A549 (cell line): ENCODE measurements around the gene NKG7. TPM values are rescaled to one million over a fixed set of nuclear protein-coding genes. Genes with fewer than 3 reads are reported as not detected.
A peak's percentile ranks its signal among the peaks of the same experiment; 100 is the strongest.

ENCODE experiments used
- ATAC-seq, 2 experiments: fragments of 200-7000 bp in 1 of 2; fragments of >200 bp in 1 of 2; cut with Nextera tagmentation in 1 of 2; cut with Tn5 transposase in 1 of 2; 3 replicates each; pipeline versions ENCODE4 v1.8.0 to v1.9.1; 2018 to 2020; ENCODE audit warnings: mild to moderate bottlenecking in 1 of 2, moderate library complexity in 1 of 2
- CTCF ChIA-PET: fragments of 300-600 bp; sonication (Branson Sonifier 250); formaldehyde crosslinking; extraction: SDS; loops from one replicate; lab custom pipeline; 2021; ENCODE audit warnings: antibody characterized with exemption, inconsistent platforms; lab: Yijun Ruan, JAX
- POLR2A ChIA-PET: fragments of 350-600 bp; formaldehyde crosslinking; extraction: SDS; loops from one replicate; lab custom pipeline; 2021; ENCODE audit warnings: antibody characterized with exemption, inconsistent platforms; lab: Yijun Ruan, JAX
- DNase-seq, 2 experiments: peaks; one replicate each; pipeline versions ENCODE4 v3.0.0 to v3.0.0-alpha.2; 2011 to 2016; ENCODE audit warnings: low read depth in 1 of 2, low spot score in 1 of 2
- FAIRE-seq: peaks from 2 replicates; lab custom pipeline; 2011; peaks lifted over from hg19 to GRCh38; lab: Jason Lieb, UNC
- H3K27ac ChIP-seq, 2 experiments: fragments of >200 bp; sonication (Bioruptor Twin); formaldehyde crosslinking; 3 replicates each; pipeline ENCODE4 v1.5.1; 2016 to 2017
- H3K4me1 ChIP-seq: fragments of >200 bp; sonication (Bioruptor Twin); formaldehyde crosslinking; 3 replicates; pipeline ENCODE4 v1.6.1; 2016
- H3K4me2 ChIP-seq: fragments of >200 bp; sonication (Bioruptor Twin); formaldehyde crosslinking; 3 replicates; pipeline ENCODE4 v1.6.1; 2016
- H3K4me3 ChIP-seq: fragments of >200 bp; sonication (Bioruptor Twin); formaldehyde crosslinking; 3 replicates; pipeline ENCODE4 v1.5.1; 2016
- H3K9me3 ChIP-seq: fragments of >200 bp; sonication (Bioruptor Twin); formaldehyde crosslinking; 3 replicates; pipeline ENCODE4 v1.6.1; 2016
- CBX8 ChIP-seq: fragments of 200-600 bp; sonication (generic); IDR thresholded peaks from 2 replicates; pipeline ENCODE4 v1.6.1; 2016
- EHF ChIP-seq: fragments of 250-450 bp; sonication (Bioruptor Pico); IDR thresholded peaks from 2 replicates; pipeline ENCODE4 v1.5.0; 2020; ENCODE audit warnings: mild to moderate bottlenecking
- EP300 ChIP-seq, 2 experiments: fragments of >200 bp; sonication (Bioruptor Twin); formaldehyde crosslinking; IDR thresholded peaks; 2 replicates in 1 of 2; 3 replicates in 1 of 2; pipeline ENCODE4 v1.6.1; 2016 to 2017
- ESRRA ChIP-seq: fragments of 150-350 bp; IDR thresholded peaks from 2 replicates; pipeline ENCODE4 v1.6.1; 2014; ENCODE audit warnings: mild to moderate bottlenecking, low read length, borderline replicate concordance
- FOSL2 ChIP-seq, 2 experiments: fragments of 450-650 bp in 1 of 2; fragments of >200 bp in 1 of 2; sonication (Bioruptor Twin) in 1 of 2; formaldehyde crosslinking; IDR thresholded peaks; 2 replicates each; pipeline versions ENCODE4 v1.5.0 to v1.6.1; 2016 to 2020; ENCODE audit warnings: mild to moderate bottlenecking in 1 of 2, moderate library complexity in 1 of 2
- FOXS1 ChIP-seq: fragments of 250-450 bp; sonication (Bioruptor Pico); IDR thresholded peaks from 2 replicates; pipeline ENCODE4 v1.5.0; 2020; ENCODE audit warnings: mild to moderate bottlenecking, moderate library complexity
- HOXB5 ChIP-seq: fragments of 250-450 bp; sonication (Bioruptor Pico); IDR thresholded peaks from 2 replicates; pipeline ENCODE4 v1.5.0; 2020; ENCODE audit warnings: mild to moderate bottlenecking, moderate library complexity
- JUN ChIP-seq, 2 experiments: fragments of >200 bp; sonication (Bioruptor Twin); formaldehyde crosslinking; IDR thresholded peaks; 2 replicates in 1 of 2; 3 replicates in 1 of 2; pipeline ENCODE4 v1.6.1; 2016 to 2017
- JUNB ChIP-seq: fragments of >200 bp; sonication (Bioruptor Twin); formaldehyde crosslinking; IDR thresholded peaks from 2 replicates; pipeline ENCODE4 v1.6.1; 2016
- KDM1A ChIP-seq: fragments of 200-600 bp; sonication (generic); IDR thresholded peaks from 2 replicates; pipeline ENCODE4 v1.6.1; 2016; ENCODE audit warnings: low read depth, mild to moderate bottlenecking
- MAZ ChIP-seq: fragments of 150-350 bp; IDR thresholded peaks from 2 replicates; pipeline ENCODE4 v1.6.1; 2014; ENCODE audit warnings: antibody characterized with exemption, low read depth, low read length, borderline replicate concordance
- PHF8 ChIP-seq: fragments of 200-600 bp; sonication (generic); IDR thresholded peaks from 2 replicates; pipeline ENCODE4 v1.6.1; 2016; ENCODE audit warnings: low read depth, mild to moderate bottlenecking, antibody characterized with exemption, moderate library complexity, borderline replicate concordance
- POLR2A ChIP-seq: IDR thresholded peaks from 2 replicates; pipeline ENCODE4 v1.6.1; 2012; ENCODE audit warnings: mild to moderate bottlenecking, low read length
- RAD21 ChIP-seq, 2 experiments: fragments of >200 bp in 1 of 2; sonication (Bioruptor Twin) in 1 of 2; formaldehyde crosslinking in 1 of 2; IDR thresholded peaks in 1 of 2; conservative IDR thresholded peaks in 1 of 2; 2 replicates in 1 of 2; 3 replicates in 1 of 2; pipeline ENCODE4 v1.6.1; 2012 to 2018; ENCODE audit warnings: inconsistent platforms in 1 of 2
- RARB ChIP-seq: fragments of 250-450 bp; sonication (Bioruptor Pico); IDR thresholded peaks from 2 replicates; pipeline ENCODE4 v1.8.0; 2021; ENCODE audit warnings: mild to moderate bottlenecking, moderate library complexity
- SREBF2 ChIP-seq: fragments of 450-650 bp; IDR thresholded peaks from 2 replicates; pipeline ENCODE4 v1.6.1; 2014; ENCODE audit warnings: mild to moderate bottlenecking, moderate library complexity
- TP53 ChIP-seq: fragments of 250-450 bp; sonication (Bioruptor Pico); IDR thresholded peaks from 2 replicates; pipeline ENCODE4 v1.5.0; 2021; ENCODE audit warnings: mild to moderate bottlenecking, moderate library complexity
- WGBS: methylation state at CpG from one replicate; pipeline ENCODE4 v1.1.6; 2017; ENCODE audit errors: missing lambda C conversion rate; 5-methylcytosine and 5-hydroxymethylcytosine counted together
- polyA plus RNA-seq, 4 experiments: library from polyadenylated mRNA; depleted of rRNA in 3 of 4; stranded (reverse); fragments of >200 nt; fragmentation: RNase III in 1 of 4; extraction: RNeasy Plus Mini Kit Qiagen cat#74134 plus additional on column Dnase treatment in 1 of 4; gene quantifications; 2 replicates in 3 of 4; 3 replicates in 1 of 4; pipeline ENCODE4 v1.2.3, GENCODE V29; 2011 to 2017
- TF ChIP-seq, protein P1 (sequence below): fragments of 250-450 bp; sonication (Bioruptor Pico); IDR thresholded peaks from 2 replicates; pipeline ENCODE4 v1.5.0; 2021; ENCODE audit warnings: mild to moderate bottlenecking, moderate library complexity, borderline replicate concordance
- TF ChIP-seq, protein P2 (sequence below): IDR thresholded peaks from 2 replicates; pipeline ENCODE4 v1.6.1; 2012; ENCODE audit warnings: low read depth, borderline replicate concordance
- TF ChIP-seq, protein P3 (sequence below): fragments of >200 bp; sonication (Bioruptor Twin); formaldehyde crosslinking; IDR thresholded peaks from 3 replicates; pipeline ENCODE4 v1.6.1; 2016
- TF ChIP-seq, protein P4 (sequence below): IDR thresholded peaks from 2 replicates; pipeline ENCODE4 v1.6.1; 2012
- TF ChIP-seq, protein P5 (sequence below): fragments of 150-350 bp; IDR thresholded peaks from 2 replicates; pipeline ENCODE4 v1.6.1; 2014; ENCODE audit warnings: low read depth, mild to moderate bottlenecking, low read length

NKG7 gene
- polyA plus RNA-seq, 2 of the 4 experiments (the other 2 are of a cell fraction), result not detected

DNA sequence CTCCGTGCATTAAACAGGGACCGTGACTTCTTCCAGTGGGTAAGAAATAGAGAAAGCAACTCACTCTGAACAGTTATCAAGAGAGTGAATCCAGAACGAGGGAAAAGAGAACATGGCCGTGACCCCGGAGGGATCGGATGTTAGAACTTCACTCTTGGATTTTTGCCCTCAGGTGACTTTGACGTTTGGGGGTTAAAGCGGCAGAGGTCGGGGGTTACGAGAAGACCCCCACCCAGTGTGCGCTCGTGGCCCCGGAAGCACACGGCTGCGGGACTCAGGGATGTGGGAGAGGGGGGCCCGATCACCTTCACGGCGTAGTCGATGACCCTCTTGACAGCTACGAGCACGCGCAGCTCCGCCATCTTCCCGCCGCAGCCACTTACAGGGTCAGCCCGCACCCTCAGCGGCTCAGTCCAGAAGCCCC, 6.5 kb downstream of the NKG7 start, which contains the start of gene ETFB:
ETFB (minus strand) TSS at position 424 of the 424 bp plus-strand sequence; CDS start at position 362, 62 bp downstream.
- peak within 1 kb of the TSS; percentile 87 to 96 for H3K27ac ChIP-seq
- DNase-seq, result no peak
- POLR2A ChIA-PET, result interaction anchor here (0.6 to 4.8 kb wide), 3 partner anchors 24 to 28 kb away, joined by 3 to 52 read pairs (median 7); partner anchors contain the start of gene VSIG10L
- CTCF ChIA-PET, result interaction anchor here (1.0 to 5.6 kb wide), 6 partner anchors 10 to 42 kb away, joined by 3 to 46 read pairs (median 4); partner anchors contain the start of gene VSIG10L
- TF ChIP-seq, protein P1, sequence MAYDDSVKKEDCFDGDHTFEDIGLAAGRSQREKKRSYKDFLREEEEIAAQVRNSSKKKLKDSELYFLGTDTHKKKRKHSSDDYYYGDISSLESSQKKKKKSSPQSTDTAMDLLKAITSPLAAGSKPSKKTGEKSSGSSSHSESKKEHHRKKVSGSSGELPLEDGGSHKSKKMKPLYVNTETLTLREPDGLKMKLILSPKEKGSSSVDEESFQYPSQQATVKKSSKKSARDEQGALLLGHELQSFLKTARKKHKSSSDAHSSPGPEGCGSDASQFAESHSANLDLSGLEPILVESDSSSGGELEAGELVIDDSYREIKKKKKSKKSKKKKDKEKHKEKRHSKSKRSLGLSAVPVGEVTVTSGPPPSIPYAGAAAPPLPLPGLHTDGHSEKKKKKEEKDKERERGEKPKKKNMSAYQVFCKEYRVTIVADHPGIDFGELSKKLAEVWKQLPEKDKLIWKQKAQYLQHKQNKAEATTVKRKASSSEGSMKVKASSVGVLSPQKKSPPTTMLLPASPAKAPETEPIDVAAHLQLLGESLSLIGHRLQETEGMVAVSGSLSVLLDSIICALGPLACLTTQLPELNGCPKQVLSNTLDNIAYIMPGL (CRISPR knock-in tag), result 0 out of 2 replicates have a peak, but pooled peaks have one; percentile 16
- TF ChIP-seq, protein P2, sequence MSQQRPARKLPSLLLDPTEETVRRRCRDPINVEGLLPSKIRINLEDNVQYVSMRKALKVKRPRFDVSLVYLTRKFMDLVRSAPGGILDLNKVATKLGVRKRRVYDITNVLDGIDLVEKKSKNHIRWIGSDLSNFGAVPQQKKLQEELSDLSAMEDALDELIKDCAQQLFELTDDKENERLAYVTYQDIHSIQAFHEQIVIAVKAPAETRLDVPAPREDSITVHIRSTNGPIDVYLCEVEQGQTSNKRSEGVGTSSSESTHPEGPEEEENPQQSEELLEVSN, result peak; percentile 71
- TF ChIP-seq CBX8 (no peak), JUNB (no peak), ESRRA (peak; percentile 35; the same call in 1 of the 2 replicates), FOSL2 (IDR thresholded peaks at IDR 0.05) (no peak), FOSL2 (CRISPR knock-in tag; IDR thresholded peaks at IDR 0.05) (no peak), TP53 (0 out of 2 replicates have a peak, but pooled peaks have one; percentile 43), JUN (IDR thresholded peaks at IDR 0.05) (peak in 1 of 2 experiments; percentile 50; a peak in 1 of 5 replicates), FOXS1 (CRISPR knock-in tag) (no peak), KDM1A (no peak), EP300 (IDR thresholded peaks at IDR 0.05) (no peak)
- TF ChIP-seq, protein P3, sequence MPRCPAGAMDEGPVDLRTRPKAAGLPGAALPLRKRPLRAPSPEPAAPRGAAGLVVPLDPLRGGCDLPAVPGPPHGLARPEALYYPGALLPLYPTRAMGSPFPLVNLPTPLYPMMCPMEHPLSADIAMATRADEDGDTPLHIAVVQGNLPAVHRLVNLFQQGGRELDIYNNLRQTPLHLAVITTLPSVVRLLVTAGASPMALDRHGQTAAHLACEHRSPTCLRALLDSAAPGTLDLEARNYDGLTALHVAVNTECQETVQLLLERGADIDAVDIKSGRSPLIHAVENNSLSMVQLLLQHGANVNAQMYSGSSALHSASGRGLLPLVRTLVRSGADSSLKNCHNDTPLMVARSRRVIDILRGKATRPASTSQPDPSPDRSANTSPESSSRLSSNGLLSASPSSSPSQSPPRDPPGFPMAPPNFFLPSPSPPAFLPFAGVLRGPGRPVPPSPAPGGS, result peak; percentile 16; the same call in 1 of the 3 replicates
- TF ChIP-seq, protein P4, sequence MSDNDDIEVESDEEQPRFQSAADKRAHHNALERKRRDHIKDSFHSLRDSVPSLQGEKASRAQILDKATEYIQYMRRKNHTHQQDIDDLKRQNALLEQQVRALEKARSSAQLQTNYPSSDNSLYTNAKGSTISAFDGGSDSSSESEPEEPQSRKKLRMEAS, result peak; percentile 66; the same call in 1 of the 2 replicates
- TF ChIP-seq, all 56 proteins: peak for 7
- H3K4me1 ChIP-seq, result peaks cover 50% of the 10 kb centered on the region
- under 1% methylated on average over 16 of the region's 27 CpGs for WGBS
- H3K9me3 ChIP-seq, result no peaks in the 10 kb centered on the region
- FAIRE-seq (no peak), ATAC-seq (no peak)
- H3K4me2 ChIP-seq, result peak within 1 kb of the TSS; percentile 90
- peak within 1 kb of the TSS; percentile 61 for H3K4me3 ChIP-seq

DNA sequence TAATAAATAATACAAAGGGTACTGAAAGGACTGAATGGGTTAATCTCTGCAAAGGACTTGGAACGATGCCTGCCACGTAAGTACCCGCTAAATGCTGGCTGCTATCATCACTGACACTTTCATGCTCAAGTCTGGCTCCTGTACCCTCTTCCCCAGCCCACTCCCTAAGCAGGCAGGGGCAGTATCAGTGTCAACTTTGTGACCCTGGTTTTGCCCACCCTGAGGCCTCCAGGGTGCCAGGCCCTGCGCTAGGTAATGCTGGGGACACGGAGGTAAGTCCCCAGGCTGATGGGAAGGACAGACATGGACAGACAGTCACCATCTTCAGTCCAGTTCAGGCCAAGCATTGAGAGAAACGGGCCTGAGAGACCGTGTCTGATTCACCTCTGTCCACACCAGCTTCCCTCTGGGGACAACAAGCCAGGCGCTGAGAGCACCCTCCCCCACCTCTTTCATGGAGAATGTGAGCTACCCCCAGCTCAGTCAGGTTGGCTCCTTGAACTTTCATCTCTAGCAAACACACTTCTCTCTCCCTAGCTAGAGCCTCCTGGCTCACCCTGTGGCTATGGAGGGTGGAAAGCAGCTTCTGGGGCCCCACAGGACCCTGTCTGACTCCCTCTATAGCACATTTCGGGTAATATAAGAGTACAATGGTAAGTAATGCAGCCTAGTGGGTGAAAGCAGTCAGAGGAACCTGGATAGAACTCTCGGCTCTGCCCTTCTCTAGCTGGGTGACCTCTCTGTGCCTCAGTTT, 7.1 kb downstream of the NKG7 start:
- no peak for FAIRE-seq
- H3K4me3 ChIP-seq, result peak overlapping the region; percentile 61
- WGBS, result 6% methylated on average over 10 of the region's 10 CpGs
- CTCF ChIA-PET, result interaction anchor here (1.0 to 5.6 kb wide), 7 partner anchors 9 to 42 kb away, joined by 3 to 46 read pairs (median 3); partner anchors contain the start of gene VSIG10L
- no peaks in the 10 kb centered on the region for H3K9me3 ChIP-seq
- peaks cover 53% of the 10 kb centered on the region for H3K4me1 ChIP-seq
- POLR2A ChIA-PET, result interaction anchor here (0.6 to 4.8 kb wide), 3 partner anchors 23 to 29 kb away, joined by 3 to 52 read pairs (median 7); partner anchors contain the start of gene VSIG10L
- DNase-seq, result peak in 1 of 2 experiments; percentile 63
- peak overlapping the region; percentile 90 for H3K4me2 ChIP-seq
- peak overlapping the region; percentile 87 to 96 for H3K27ac ChIP-seq
- ATAC-seq, result peak; percentile 2 to 6; a peak in 4 of 6 replicates
- TF ChIP-seq SREBF2 (no peak), HOXB5 (CRISPR knock-in tag) (no peak), PHF8 (no peak), EHF (no peak), POLR2A (0 out of 2 replicates have a peak, but pooled peaks have one; percentile 23), RAD21 (conservative IDR thresholded peaks at IDR 0.05 in 1 of 2, IDR thresholded peaks at IDR 0.05 in 1 of 2) (0 out of 5 replicates have a peak, but pooled peaks of 1 of the 2 experiments have one; percentile 9), MAZ (no peak), RARB (no peak), JUNB (no peak)
- TF ChIP-seq, protein P1 (CRISPR knock-in tag), result no peak
- TF ChIP-seq, protein P5, sequence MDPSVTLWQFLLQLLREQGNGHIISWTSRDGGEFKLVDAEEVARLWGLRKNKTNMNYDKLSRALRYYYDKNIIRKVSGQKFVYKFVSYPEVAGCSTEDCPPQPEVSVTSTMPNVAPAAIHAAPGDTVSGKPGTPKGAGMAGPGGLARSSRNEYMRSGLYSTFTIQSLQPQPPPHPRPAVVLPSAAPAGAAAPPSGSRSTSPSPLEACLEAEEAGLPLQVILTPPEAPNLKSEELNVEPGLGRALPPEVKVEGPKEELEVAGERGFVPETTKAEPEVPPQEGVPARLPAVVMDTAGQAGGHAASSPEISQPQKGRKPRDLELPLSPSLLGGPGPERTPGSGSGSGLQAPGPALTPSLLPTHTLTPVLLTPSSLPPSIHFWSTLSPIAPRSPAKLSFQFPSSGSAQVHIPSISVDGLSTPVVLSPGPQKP, result no peak
